H1 (cell line): ENCODE data around the gene CFAP100. TPM values are rescaled to one million over a fixed set of nuclear protein-coding genes. Genes with fewer than 3 reads are reported as not detected.

Experiments used
- BACH1 ChIP-seq: IDR thresholded peaks from 2 replicates; pipeline ENCODE4 v1.6.1; 2012; ENCODE audit warnings: low read length, improper control_type of control experiment
- CBX8 ChIP-seq: fragments of 300-800, 300-1000 bp; sonication (generic); IDR thresholded peaks from 2 replicates; pipeline ENCODE4 v1.7.1; 2016; ENCODE audit warnings: low read depth, low read length, borderline replicate concordance
- CHD1 ChIP-seq: IDR thresholded peaks from 2 replicates; pipeline ENCODE4 v1.6.1; 2012; ENCODE audit warnings: low read depth, low read length, improper control_type of control experiment
- CTBP2 ChIP-seq: IDR thresholded peaks from 2 replicates; pipeline ENCODE4 v1.7.0; 2011; ENCODE audit warnings: borderline replicate concordance, mild to moderate bottlenecking, moderate library complexity, mixed read lengths, low read length; ENCODE audit not compliant: insufficient read depth, insufficient read length
- FOSL1 ChIP-seq: IDR thresholded peaks from 2 replicates; pipeline ENCODE4 v1.6.1; 2011; ENCODE audit warnings: mild to moderate bottlenecking, low read depth, low read length, moderate library complexity; ENCODE audit not compliant: insufficient read depth
- GTF2F1 ChIP-seq: IDR thresholded peaks from 2 replicates; pipeline ENCODE4 v1.6.1; 2012; ENCODE audit warnings: low read depth, low read length, improper control_type of control experiment, borderline replicate concordance
- KDM4A ChIP-seq: IDR thresholded peaks from one replicate; pipeline ENCODE4 v1.7.1; 2012; ENCODE audit warnings: low read depth, mild to moderate bottlenecking, moderate library complexity, low read length, inconsistent platforms; ENCODE audit not compliant: severe bottlenecking
- KDM5A ChIP-seq: fragments of 200-600 bp; IDR thresholded peaks from 2 replicates; pipeline ENCODE4 v1.7.1; 2012; ENCODE audit warnings: mild to moderate bottlenecking, low read length, inconsistent platforms, mixed read lengths
- POU5F1 ChIP-seq: IDR thresholded peaks from 2 replicates; pipeline ENCODE4 v1.6.1; 2011; ENCODE audit warnings: low read depth, mild to moderate bottlenecking, low read length, moderate library complexity
- RBBP5 ChIP-seq: IDR thresholded peaks from 2 replicates; pipeline ENCODE4 v1.7.1; 2012; ENCODE audit warnings: low read depth, mild to moderate bottlenecking, inconsistent platforms, low read length, moderate library complexity, borderline replicate concordance
- RNF2 ChIP-seq: fragments of 200-900, 300-1000 bp; sonication (generic); IDR thresholded peaks from 2 replicates; pipeline ENCODE4 v1.7.1; 2016; ENCODE audit warnings: borderline replicate concordance, low read depth, mild to moderate bottlenecking, antibody characterized with exemption, low read length; ENCODE audit not compliant: poor library complexity, severe bottlenecking; ENCODE audit errors: missing control alignments
- SAP30 ChIP-seq: fragments of 300-600 bp; sonication (generic); IDR thresholded peaks from 2 replicates; pipeline ENCODE4 v1.7.1; 2012; ENCODE audit warnings: low read length, moderate library complexity, mild to moderate bottlenecking, inconsistent platforms; ENCODE audit not compliant: insufficient read depth, insufficient replicate concordance
- SIN3A ChIP-seq, 2 experiments: IDR thresholded peaks in 1 of 2; conservative IDR thresholded peaks in 1 of 2; 2 replicates each; pipeline ENCODE4 v1.6.1; 2011 to 2012; ENCODE audit warnings: low read length in 2 of 2, improper control_type of control experiment in 1 of 2, low read depth in 1 of 2, mild to moderate bottlenecking in 1 of 2
- SP1 ChIP-seq: IDR thresholded peaks from 2 replicates; pipeline ENCODE4 v1.6.1; 2011; ENCODE audit warnings: low read depth, low read length
- SRF ChIP-seq: IDR thresholded peaks from 2 replicates; pipeline ENCODE4 v1.6.1; 2011; ENCODE audit warnings: mild to moderate bottlenecking, low read depth, low read length, moderate library complexity
- SUZ12 ChIP-seq: fragments of 200-600 bp; sonication (generic); IDR thresholded peaks from 2 replicates; pipeline ENCODE4 v1.6.1; 2012; ENCODE audit warnings: mild to moderate bottlenecking, inconsistent platforms, low read length, moderate library complexity, mixed read lengths
- TAF7 ChIP-seq: optimal IDR thresholded peaks from 2 replicates; pipeline ENCODE3; 2011; ENCODE audit warnings: low read depth, mild to moderate bottlenecking, inconsistent platforms, low read length, moderate library complexity, borderline replicate concordance
- TBP ChIP-seq: IDR thresholded peaks from 2 replicates; pipeline ENCODE4 v1.6.1; 2011; ENCODE audit warnings: low read depth, low read length, improper control_type of control experiment
- TCF12 ChIP-seq: IDR thresholded peaks from 2 replicates; pipeline ENCODE4 v1.6.1; 2011; ENCODE audit warnings: low read depth, mild to moderate bottlenecking, low read length
- YY1 ChIP-seq: IDR thresholded peaks from 2 replicates; pipeline ENCODE4 v1.6.1; 2011; ENCODE audit warnings: low read depth, mild to moderate bottlenecking, low read length
- polyA plus RNA-seq, 7 experiments: library from polyadenylated mRNA; depleted of rRNA in 3 of 7; stranded (reverse) in 5 of 7; unstranded in 2 of 7; fragments of >200 nt in 5 of 7; fragments of 200-250 nt in 2 of 7; gene quantifications; 1 replicate in 5 of 7; 2 replicates in 1 of 7; 4 replicates in 1 of 7; pipeline versions ENCODE4 v1.2.1 to v1.2.3, GENCODE V29; 2011 to 2013; ENCODE audit warnings: missing spikeins in 2 of 7, mixed read lengths in 2 of 7
- total RNA-seq: library from RNA; stranded (reverse); fragmentation: NEBNext Ultra II Directional; extraction: Animal tissue kit (Norgen Biotek cat#: 25700); gene quantifications from 2 replicates; pipeline ENCODE4 v1.2.1, GENCODE V29; 2021
- TF ChIP-seq, protein P1 (sequence below): IDR thresholded peaks from 2 replicates; pipeline ENCODE4 v1.6.1; 2012; ENCODE audit warnings: inconsistent platforms
- TF ChIP-seq, protein P2 (sequence below): IDR thresholded peaks from 2 replicates; pipeline ENCODE4 v1.6.1; 2011; ENCODE audit warnings: low read length, improper control_type of control experiment

CFAP100 gene
- total and polyA plus RNA-seq, 2 of the 8 experiments (the other 6 are each of a cell fraction or from before 2014, with no cell fraction given) = 0.17 TPM; not detected in 1

DNA sequence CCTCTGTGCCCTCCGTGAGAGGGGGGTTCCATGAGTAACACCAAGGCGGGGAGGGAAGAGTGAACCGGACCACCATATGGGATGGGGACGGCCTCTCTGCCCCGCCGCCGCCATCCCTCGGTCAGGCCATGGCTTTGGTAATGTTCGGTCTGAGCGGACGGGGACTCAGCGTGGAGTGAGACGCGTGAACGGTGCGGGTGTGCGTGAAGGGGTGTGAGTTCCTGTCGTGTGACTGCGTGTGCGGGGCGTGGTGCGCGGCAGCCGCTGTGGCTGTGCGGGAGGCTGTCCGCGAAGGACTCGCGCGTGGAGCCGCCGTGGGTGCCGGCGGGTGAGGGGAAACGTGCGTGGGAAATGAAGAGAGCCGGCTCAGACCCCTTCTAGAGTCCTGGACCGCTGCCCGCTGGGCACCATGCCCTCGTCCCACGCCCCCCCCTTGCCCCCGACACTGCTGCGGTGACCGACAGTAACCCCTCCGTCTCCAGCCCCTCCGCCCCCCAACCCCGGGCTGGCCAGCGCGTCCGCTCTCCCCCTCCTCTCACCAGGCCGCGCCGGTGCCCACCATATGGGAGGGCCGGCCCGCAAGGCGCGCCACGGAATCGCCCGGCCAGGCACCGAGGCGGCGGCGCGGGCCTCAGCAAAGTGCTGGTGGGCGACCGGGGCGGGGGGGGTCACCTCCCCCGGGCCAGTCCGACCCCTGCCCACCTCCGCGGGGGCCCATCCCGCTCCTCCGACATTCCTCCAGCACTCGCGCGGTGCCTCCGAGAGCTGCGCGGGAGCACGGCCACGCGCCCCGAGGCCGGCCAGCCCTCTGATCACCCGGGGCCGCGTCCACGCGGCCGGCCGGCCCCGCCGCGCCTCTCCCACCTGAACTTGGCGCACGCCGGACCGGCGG is 38.1 kb upstream of the CFAP100 start (continued):
- no peak for TF ChIP-seq SIN3A (conservative IDR thresholded peaks at IDR 0.05 in 1 of 2, IDR thresholded peaks at IDR 0.05 in 1 of 2; ENCODE audit: low read depth in 1 of 2, low read length in 2 of 2)
- TF ChIP-seq, protein P1, sequence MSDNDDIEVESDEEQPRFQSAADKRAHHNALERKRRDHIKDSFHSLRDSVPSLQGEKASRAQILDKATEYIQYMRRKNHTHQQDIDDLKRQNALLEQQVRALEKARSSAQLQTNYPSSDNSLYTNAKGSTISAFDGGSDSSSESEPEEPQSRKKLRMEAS = peak; percentile 19; the same call in 1 of the 2 replicates
- TF ChIP-seq RBBP5 = no peak
- TF ChIP-seq KDM4A = peak; percentile 51
- TF ChIP-seq YY1 = no peak
- TF ChIP-seq SAP30 = no peak
- no peak for TF ChIP-seq SRF
- TF ChIP-seq, protein P2, sequence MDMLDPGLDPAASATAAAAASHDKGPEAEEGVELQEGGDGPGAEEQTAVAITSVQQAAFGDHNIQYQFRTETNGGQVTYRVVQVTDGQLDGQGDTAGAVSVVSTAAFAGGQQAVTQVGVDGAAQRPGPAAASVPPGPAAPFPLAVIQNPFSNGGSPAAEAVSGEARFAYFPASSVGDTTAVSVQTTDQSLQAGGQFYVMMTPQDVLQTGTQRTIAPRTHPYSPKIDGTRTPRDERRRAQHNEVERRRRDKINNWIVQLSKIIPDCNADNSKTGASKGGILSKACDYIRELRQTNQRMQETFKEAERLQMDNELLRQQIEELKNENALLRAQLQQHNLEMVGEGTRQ = no peak
- TF ChIP-seq KDM5A = no peak
- no peak for TF ChIP-seq GTF2F1
- TF ChIP-seq RNF2 = no peak
- no peak for TF ChIP-seq CHD1
- no peak for TF ChIP-seq SP1
- TF ChIP-seq TAF7 = peak; percentile 15
- TF ChIP-seq TBP = no peak
- no peak for TF ChIP-seq POU5F1
- no peak for TF ChIP-seq CBX8
- TF ChIP-seq BACH1 = peak; percentile 64; the same call in 1 of the 2 replicates
- TF ChIP-seq FOSL1 = no peak
- peak; percentile 31; the same call in 1 of the 2 replicates for TF ChIP-seq SUZ12
- TF ChIP-seq TCF12 = no peak
- no peak for TF ChIP-seq CTBP2
